ACC112 (cell line): ENCODE results near the gene ZNF705A.
"Not testable (repeated sequence)": the region's sequence is repeated elsewhere in the genome, so short reads cannot be mapped to it uniquely, and the experiment has no call there.

Experiments
- H2AFZ ChIP-seq: fragments of 200-600 bp; sonication (generic); one replicate; pipeline ENCODE4 v1.6.0; 2017; ENCODE audit warnings: antibody characterized with exemption, low read length; ENCODE audit not compliant: unreplicated experiment
- H3K27ac ChIP-seq: fragments of 200-600 bp; sonication (generic); 2 replicates; pipeline ENCODE4 v1.5.1; 2014; ENCODE audit warnings: low read depth, mild to moderate bottlenecking, antibody characterized with exemption, low read length, moderate library complexity
- H3K27me3 ChIP-seq: fragments of 200-600 bp; sonication (generic); 2 replicates; pipeline ENCODE4 v1.6.1; 2014; ENCODE audit warnings: mild to moderate bottlenecking, antibody characterized with exemption, low read length, moderate library complexity, mixed read lengths; ENCODE audit not compliant: insufficient read depth
- H3K36me3 ChIP-seq: fragments of 200-600 bp; sonication (generic); 2 replicates; pipeline ENCODE4 v1.6.1; 2016; ENCODE audit warnings: mild to moderate bottlenecking, antibody characterized with exemption, low read length, moderate library complexity, mixed read lengths; ENCODE audit not compliant: insufficient read depth
- H3K4me1 ChIP-seq: fragments of 200-600 bp; sonication (generic); one replicate; pipeline ENCODE4 v1.6.1; 2016; ENCODE audit warnings: low read length, mixed read lengths; ENCODE audit not compliant: insufficient read depth, unreplicated experiment, control insufficient read depth
- H3K4me3 ChIP-seq: fragments of 200-600 bp; sonication (generic); 2 replicates; pipeline ENCODE4 v1.5.1; 2014; ENCODE audit warnings: mild to moderate bottlenecking, low read depth, low read length
- H3K79me2 ChIP-seq: fragments of 200-600 bp; sonication (generic); one replicate; pipeline ENCODE4 v1.6.0; 2016; ENCODE audit warnings: low read length; ENCODE audit not compliant: control insufficient read depth, unreplicated experiment, insufficient read depth

The ZNF705A gene

GRCh38 chr12:8228607-8229006, 71.8 kb downstream of the ZNF705A start:
- H3K4me3 ChIP-seq, H3K79me2 ChIP-seq, H3K27me3 ChIP-seq, H3K4me1 ChIP-seq, H3K27ac ChIP-seq, H2AFZ ChIP-seq, H3K36me3 ChIP-seq: not testable (repeated sequence)

DNA sequence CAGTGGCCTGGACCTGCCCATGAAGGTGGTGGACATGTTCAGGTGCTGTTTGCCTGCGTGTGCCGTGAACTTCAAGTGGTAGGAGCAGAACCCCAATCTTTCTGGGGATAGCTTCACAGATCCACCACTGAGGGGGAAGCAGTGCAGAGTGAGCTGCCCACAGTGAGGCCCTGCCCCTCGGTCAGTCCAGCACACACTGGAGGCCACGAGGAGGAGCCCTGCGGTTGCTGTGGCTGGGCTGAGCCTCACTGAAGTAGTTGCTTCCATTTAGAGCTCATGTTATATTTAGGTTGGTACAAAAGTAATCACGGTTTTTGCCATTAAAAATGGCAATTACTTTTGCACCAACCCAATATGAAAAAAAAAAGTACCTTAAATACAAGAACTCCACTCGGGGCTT, 72.7 kb downstream of the ZNF705A start:
- not testable (repeated sequence) for H3K27ac ChIP-seq, H3K27me3 ChIP-seq, H3K4me1 ChIP-seq, H3K4me3 ChIP-seq, H3K36me3 ChIP-seq, H2AFZ ChIP-seq, H3K79me2 ChIP-seq
